Lower leg skin (tissue), 4 donors: Measurements from ENCODE around the gene CLDN6. TPM values are rescaled to one million over a fixed set of nuclear protein-coding genes. Genes with fewer than 3 reads are reported as not detected.

Source experiments
- DNase-seq, 2 donors: peaks; one replicate each; pipeline ENCODE4 v3.0.0-alpha.2; 2019; ENCODE audit warnings: low spot score in 2 of 2
- H3K4me3 ChIP-seq: fragments of 200-600 bp; sonication (generic); 2 replicates; pipeline ENCODE4 v1.5.1; 2017; ENCODE audit warnings: mild to moderate bottlenecking, low read depth; ENCODE audit not compliant: poor library complexity, severe bottlenecking
- CTCF ChIP-seq, 3 donors: fragments of 450-650 bp; IDR thresholded peaks; one replicate each; pipeline ENCODE4 v1.5.1; 2016; ENCODE audit warnings: antibody characterized with exemption in 3 of 3, mild to moderate bottlenecking in 3 of 3, moderate library complexity in 2 of 3
- POLR2A ChIP-seq, 2 donors: fragments of 450-650 bp; IDR thresholded peaks; one replicate each; pipeline ENCODE4 v1.6.1; 2016 to 2017; ENCODE audit warnings: antibody characterized with exemption in 2 of 2, mild to moderate bottlenecking in 1 of 2, moderate library complexity in 1 of 2
- WGBS, 2 donors: methylation state at CpG; one replicate each; pipeline ENCODE4 v1.1.5; 2018; 5-methylcytosine and 5-hydroxymethylcytosine counted together
- intact Hi-C: fragments of 100-400 bp; cut with DNase I; formaldehyde crosslinking; loops from one replicate; pipeline ENCODE4 v1.15.0; 2023; ENCODE audit warnings: low total_unique reads
- total RNA-seq, 4 donors: library from RNA; depleted of rRNA; stranded (reverse); fragments of >200 nt; gene quantifications; one replicate each; pipeline ENCODE4 v1.1.0, GENCODE V29; 2016

The CLDN6 gene
- total RNA-seq, 4 donors from 2014 or later: not detected

- TF ChIP-seq CTCF (IDR thresholded peaks at IDR 0.05) (no peak), POLR2A (IDR thresholded peaks at IDR 0.05) (no peak)
- no peak for DNase-seq
- 20 to 35% methylated on average over 11 of the region's 11 CpGs for WGBS, 2 donors
- H3K4me3 ChIP-seq: no peak overlapping the region
- intact Hi-C loops: no loop called here
Measured at GRCh38 chr16:3038256-3038655, 20.3 kb upstream of the CLDN6 start.

- no peak for DNase-seq
- intact Hi-C loops: no loop called here
- 7 to 19% methylated on average over 13 to 34 of the region's 44 CpGs for WGBS, 2 donors
- H3K4me3 ChIP-seq: no peak within 1 kb of the TSS
- TF ChIP-seq POLR2A (IDR thresholded peaks at IDR 0.05) (no peak), CTCF (IDR thresholded peaks at IDR 0.05) (no peak)
Measured at GRCh38 chr16:3036726-3037315, 18.8 kb upstream of the CLDN6 start, which contains the start of gene BICDL2. Gene BICDL2, minus strand, starts transcription at chr16:3036944. Its CDS starts 1,448 bp downstream, at chr16:3035496.

DNA sequence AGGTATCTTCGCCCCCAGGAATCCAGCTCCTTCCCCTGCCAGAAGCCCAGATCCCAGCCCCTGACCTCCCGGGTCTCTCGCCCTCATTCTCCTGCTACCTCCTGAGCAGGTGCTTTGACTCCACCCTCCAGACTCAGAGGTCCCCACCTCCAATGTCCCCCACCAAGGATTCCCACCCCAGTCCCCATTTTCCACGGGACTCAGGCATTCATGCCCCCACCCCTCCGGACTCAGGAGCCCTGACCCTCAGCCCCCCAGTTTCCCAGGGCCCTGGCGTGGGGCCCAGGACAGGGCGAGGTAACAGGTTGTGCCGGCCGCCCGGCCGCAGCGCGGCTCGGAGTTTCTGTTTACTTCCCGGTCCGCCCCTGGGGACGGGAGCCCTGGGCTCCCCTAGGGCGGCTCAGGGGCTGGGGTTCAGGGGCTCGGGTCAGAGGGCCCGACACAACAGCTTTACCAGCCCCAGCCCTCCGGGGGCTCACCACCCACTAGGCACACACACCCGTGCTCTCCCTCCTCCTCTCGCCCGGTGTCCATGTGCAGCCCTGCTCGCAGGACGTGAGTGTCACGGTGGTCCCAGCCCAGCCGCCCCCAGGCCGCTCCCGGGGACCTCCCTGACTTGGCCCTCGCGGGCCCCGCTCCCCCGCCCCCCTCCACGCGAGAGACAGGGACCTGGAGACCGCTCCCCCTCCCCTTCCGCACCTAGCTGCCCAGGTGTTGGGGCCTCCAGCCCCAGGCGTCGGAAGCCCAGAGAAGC, 18.2 kb upstream of the CLDN6 start:
- DNase-seq: peak in 1 of 2 donors; percentile 87

GRCh38 chr16:3035289-3035971, 17.4 kb upstream of the CLDN6 start:
- intact Hi-C loops: no loop called here
- WGBS, 2 donors: 51 to 53% methylated on average over 13 to 18 of the region's 19 CpGs
- DNase-seq: no peak

More for the DNA sequence above, 18.2 kb upstream of the CLDN6 start:
- TF ChIP-seq POLR2A (IDR thresholded peaks at IDR 0.05) (no peak), CTCF (IDR thresholded peaks at IDR 0.05) (no peak)
- 4 to 6% methylated on average over 21 to 25 of the region's 40 CpGs for WGBS, 2 donors
- intact Hi-C loops: no loop called here
- H3K4me3 ChIP-seq: no peak overlapping the region

DNA sequence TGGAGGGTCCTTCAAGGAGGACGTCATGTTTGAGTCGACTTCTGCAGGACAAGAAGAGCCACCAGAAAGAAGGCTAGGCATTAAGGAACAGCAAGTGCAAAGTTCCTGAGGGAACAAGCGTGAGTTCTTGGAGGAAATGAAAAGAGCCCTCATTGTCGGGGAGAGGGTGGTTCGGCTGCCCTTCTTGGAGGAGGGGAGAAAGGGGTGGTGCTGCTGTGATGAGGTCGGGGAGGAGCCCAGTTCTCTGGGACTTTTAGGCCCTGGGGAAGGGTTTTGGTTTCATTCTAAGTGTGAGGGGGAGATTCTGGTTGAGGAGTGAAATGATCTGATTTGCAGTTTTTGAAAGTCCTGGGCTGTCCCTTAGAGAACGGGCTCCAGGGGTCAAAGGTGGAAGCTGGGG, 14.6 kb upstream of the CLDN6 start:
- 40 to 42% methylated on average over 7 of the region's 7 CpGs for WGBS, 2 donors
- intact Hi-C loops: no loop called here
- no peak overlapping the region for H3K4me3 ChIP-seq
- no peak for TF ChIP-seq CTCF (IDR thresholded peaks at IDR 0.05)
- DNase-seq: no peak

More at GRCh38 chr16:3035289-3035971, 17.4 kb upstream of the CLDN6 start:
- H3K4me3 ChIP-seq: no peak overlapping the region
- TF ChIP-seq CTCF (IDR thresholded peaks at IDR 0.05) (no peak), POLR2A (IDR thresholded peaks at IDR 0.05) (no peak)
